Measurements from ENCODE around the gene LY86. TPM values are rescaled to one million over a fixed set of nuclear protein-coding genes. Genes with fewer than 3 reads are reported as not detected.

LY86 gene
- total and polyA plus RNA-seq, 2 of the 13 experiments (the other 11 are each of a cell fraction or from before 2014, with no cell fraction given): not detected

- TF ChIP-seq TBX3 (IDR thresholded peaks at IDR 0.05; ENCODE audit: borderline replicate concordance): no peak
- TF ChIP-seq KDM6A (CRISPR knock-in tag; IDR thresholded peaks at IDR 0.05; ENCODE audit: low read depth): no peak
- 0 out of 2 replicates have a peak, but pooled peaks have one; percentile 28 for TF ChIP-seq ZFP90 (CRISPR knock-in tag; IDR thresholded peaks at IDR 0.05; ENCODE audit: borderline replicate concordance)
- TF ChIP-seq NFYC (CRISPR knock-in tag; IDR thresholded peaks at IDR 0.05): no peak
- 0 out of 4 replicates have a peak, but pooled peaks of 1 of the 2 experiments have one; percentile 10 for TF ChIP-seq KLF16 (CRISPR knock-in tag; IDR thresholded peaks at IDR 0.05)
- TF ChIP-seq MYNN (CRISPR knock-in tag; IDR thresholded peaks at IDR 0.05; ENCODE audit: low read depth): no peak
- TF ChIP-seq, protein P1, sequence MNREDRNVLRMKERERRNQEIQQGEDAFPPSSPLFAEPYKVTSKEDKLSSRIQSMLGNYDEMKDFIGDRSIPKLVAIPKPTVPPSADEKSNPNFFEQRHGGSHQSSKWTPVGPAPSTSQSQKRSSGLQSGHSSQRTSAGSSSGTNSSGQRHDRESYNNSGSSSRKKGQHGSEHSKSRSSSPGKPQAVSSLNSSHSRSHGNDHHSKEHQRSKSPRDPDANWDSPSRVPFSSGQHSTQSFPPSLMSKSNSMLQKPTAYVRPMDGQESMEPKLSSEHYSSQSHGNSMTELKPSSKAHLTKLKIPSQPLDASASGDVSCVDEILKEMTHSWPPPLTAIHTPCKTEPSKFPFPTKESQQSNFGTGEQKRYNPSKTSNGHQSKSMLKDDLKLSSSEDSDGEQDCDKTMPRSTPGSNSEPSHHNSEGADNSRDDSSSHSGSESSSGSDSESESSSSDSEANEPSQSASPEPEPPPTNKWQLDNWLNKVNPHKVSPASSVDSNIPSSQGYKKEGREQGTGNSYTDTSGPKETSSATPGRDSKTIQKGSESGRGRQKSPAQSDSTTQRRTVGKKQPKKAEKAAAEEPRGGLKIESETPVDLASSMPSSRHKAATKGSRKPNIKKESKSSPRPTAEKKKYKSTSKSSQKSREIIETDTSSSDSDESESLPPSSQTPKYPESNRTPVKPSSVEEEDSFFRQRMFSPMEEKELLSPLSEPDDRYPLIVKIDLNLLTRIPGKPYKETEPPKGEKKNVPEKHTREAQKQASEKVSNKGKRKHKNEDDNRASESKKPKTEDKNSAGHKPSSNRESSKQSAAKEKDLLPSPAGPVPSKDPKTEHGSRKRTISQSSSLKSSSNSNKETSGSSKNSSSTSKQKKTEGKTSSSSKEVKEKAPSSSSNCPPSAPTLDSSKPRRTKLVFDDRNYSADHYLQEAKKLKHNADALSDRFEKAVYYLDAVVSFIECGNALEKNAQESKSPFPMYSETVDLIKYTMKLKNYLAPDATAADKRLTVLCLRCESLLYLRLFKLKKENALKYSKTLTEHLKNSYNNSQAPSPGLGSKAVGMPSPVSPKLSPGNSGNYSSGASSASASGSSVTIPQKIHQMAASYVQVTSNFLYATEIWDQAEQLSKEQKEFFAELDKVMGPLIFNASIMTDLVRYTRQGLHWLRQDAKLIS (CRISPR knock-in tag; IDR thresholded peaks at IDR 0.05): no peak
- TF ChIP-seq, protein P2, sequence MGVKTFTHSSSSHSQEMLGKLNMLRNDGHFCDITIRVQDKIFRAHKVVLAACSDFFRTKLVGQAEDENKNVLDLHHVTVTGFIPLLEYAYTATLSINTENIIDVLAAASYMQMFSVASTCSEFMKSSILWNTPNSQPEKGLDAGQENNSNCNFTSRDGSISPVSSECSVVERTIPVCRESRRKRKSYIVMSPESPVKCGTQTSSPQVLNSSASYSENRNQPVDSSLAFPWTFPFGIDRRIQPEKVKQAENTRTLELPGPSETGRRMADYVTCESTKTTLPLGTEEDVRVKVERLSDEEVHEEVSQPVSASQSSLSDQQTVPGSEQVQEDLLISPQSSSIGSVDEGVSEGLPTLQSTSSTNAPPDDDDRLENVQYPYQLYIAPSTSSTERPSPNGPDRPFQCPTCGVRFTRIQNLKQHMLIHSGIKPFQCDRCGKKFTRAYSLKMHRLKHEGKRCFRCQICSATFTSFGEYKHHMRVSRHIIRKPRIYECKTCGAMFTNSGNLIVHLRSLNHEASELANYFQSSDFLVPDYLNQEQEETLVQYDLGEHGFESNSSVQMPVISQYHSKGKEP (CRISPR knock-in tag; IDR thresholded peaks at IDR 0.05): no peak
- TF ChIP-seq, protein P3, sequence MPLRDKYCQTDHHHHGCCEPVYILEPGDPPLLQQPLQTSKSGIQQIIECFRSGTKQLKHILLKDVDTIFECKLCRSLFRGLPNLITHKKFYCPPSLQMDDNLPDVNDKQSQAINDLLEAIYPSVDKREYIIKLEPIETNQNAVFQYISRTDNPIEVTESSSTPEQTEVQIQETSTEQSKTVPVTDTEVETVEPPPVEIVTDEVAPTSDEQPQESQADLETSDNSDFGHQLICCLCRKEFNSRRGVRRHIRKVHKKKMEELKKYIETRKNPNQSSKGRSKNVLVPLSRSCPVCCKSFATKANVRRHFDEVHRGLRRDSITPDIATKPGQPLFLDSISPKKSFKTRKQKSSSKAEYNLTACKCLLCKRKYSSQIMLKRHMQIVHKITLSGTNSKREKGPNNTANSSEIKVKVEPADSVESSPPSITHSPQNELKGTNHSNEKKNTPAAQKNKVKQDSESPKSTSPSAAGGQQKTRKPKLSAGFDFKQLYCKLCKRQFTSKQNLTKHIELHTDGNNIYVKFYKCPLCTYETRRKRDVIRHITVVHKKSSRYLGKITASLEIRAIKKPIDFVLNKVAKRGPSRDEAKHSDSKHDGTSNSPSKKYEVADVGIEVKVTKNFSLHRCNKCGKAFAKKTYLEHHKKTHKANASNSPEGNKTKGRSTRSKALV (CRISPR knock-in tag; IDR thresholded peaks at IDR 0.05): peak; percentile 89
- no peak for TF ChIP-seq PLRG1 (conservative IDR thresholded peaks at IDR 0.05)
- TF ChIP-seq HNRNPH1 (optimal IDR thresholded peaks at IDR 0.05; ENCODE audit: low read depth, low read length): no peak
- 0 out of 2 replicates have a peak, but pooled peaks have one; percentile 27 for TF ChIP-seq ZMYM4 (CRISPR knock-in tag; IDR thresholded peaks at IDR 0.05)
- peak; percentile 49; the same call in 1 of the 2 replicates for TF ChIP-seq ZNF280B (CRISPR knock-in tag; IDR thresholded peaks at IDR 0.05; ENCODE audit: borderline replicate concordance)
- no peak for TF ChIP-seq BCLAF1 (IDR thresholded peaks at IDR 0.05)
- TF ChIP-seq RARG (CRISPR knock-in tag; IDR thresholded peaks at IDR 0.05; ENCODE audit: low read depth): no peak
- TF ChIP-seq ERF (CRISPR knock-in tag; IDR thresholded peaks at IDR 0.05): no peak
- TF ChIP-seq ZNF124 (CRISPR knock-in tag; IDR thresholded peaks at IDR 0.05): no peak
Measured at GRCh38 chr6:6546318-6547109, 42.0 kb upstream of the LY86 start (continued).
